SK-N-SH (cell line): Measurements from ENCODE around the gene JADE3. TPM values are rescaled to one million over a fixed set of nuclear protein-coding genes. Genes with fewer than 3 reads are reported as not detected.

Experiments used
- CTCF ChIA-PET: fragments of 300-600, 350-600 bp; formaldehyde crosslinking; extraction: SDS; loops from one replicate; lab custom pipeline; 2021; lab: Yijun Ruan, JAX
- POLR2A ChIA-PET: fragments of 350-600 bp; sonication (Branson Sonifier 250); formaldehyde crosslinking; extraction: SDS; loops from one replicate; lab custom pipeline; 2020; ENCODE audit warnings: antibody characterized with exemption, inconsistent platforms; lab: Yijun Ruan, JAX
- DNase-seq: peaks from one replicate; pipeline ENCODE4 v3.0.0; 2012
- H2AFZ ChIP-seq: fragments of 200-600 bp; sonication (generic); 2 replicates; pipeline ENCODE4 v1.8.1; 2016; ENCODE audit warnings: antibody characterized with exemption, mild to moderate bottlenecking, low read depth
- H3F3A ChIP-seq: fragments of 200-600 bp; sonication (generic); replicated peaks from 2 replicates; pipeline ENCODE3; 2016; ENCODE audit warnings: antibody characterized with exemption, mild to moderate bottlenecking; ENCODE audit not compliant: insufficient read depth
- H3K27ac ChIP-seq, 2 experiments: fragments of 200-500 bp in 1 of 2; fragments of 200-600 bp in 1 of 2; sonication (Bioruptor generic) in 1 of 2; sonication (generic), shearing (Covaris generic) in 1 of 2; 2 replicates each; pipeline versions ENCODE4 v1.5.1 to v1.6.1; 2014 to 2016; ENCODE audit warnings: low read depth in 2 of 2, inconsistent platforms in 1 of 2, low read length in 1 of 2, mild to moderate bottlenecking in 1 of 2, mixed read lengths in 1 of 2
- H3K27me3 ChIP-seq: fragments of 200-600 bp; sonication (generic), shearing (Covaris generic); 2 replicates; pipeline ENCODE4 v1.6.1; 2016; ENCODE audit warnings: mixed run types; ENCODE audit not compliant: insufficient read depth
- H3K36me3 ChIP-seq, 2 experiments: fragments of 200-500 bp in 1 of 2; fragments of 200-600 bp in 1 of 2; sonication (Bioruptor generic) in 1 of 2; sonication (generic) in 1 of 2; replicated peaks in 1 of 2; 2 replicates each; pipeline versions ENCODE3 to v1.5.1; 2014 to 2016; ENCODE audit warnings: low read length in 1 of 2, mild to moderate bottlenecking in 1 of 2; ENCODE audit not compliant: insufficient read depth in 2 of 2, control insufficient read depth in 1 of 2
- H3K4me1 ChIP-seq, 2 experiments: fragments of 200-500 bp in 1 of 2; fragments of 200-600 bp in 1 of 2; sonication (Bioruptor generic) in 1 of 2; sonication (generic), shearing (Covaris generic) in 1 of 2; 2 replicates each; pipeline versions ENCODE4 v1.5.1 to v1.6.1; 2014 to 2016; ENCODE audit warnings: low read depth in 1 of 2, low read length in 1 of 2, mixed run types in 1 of 2; ENCODE audit not compliant: insufficient read depth in 2 of 2, control insufficient read depth in 1 of 2
- H3K4me2 ChIP-seq: fragments of 200-600 bp; sonication (generic), shearing (Covaris generic); 2 replicates; pipeline ENCODE4 v1.6.1; 2017; ENCODE audit warnings: mixed run types
- H3K4me3 ChIP-seq, 2 experiments: fragments of 200-500 bp in 1 of 2; fragments of 200-600 bp in 1 of 2; sonication (Bioruptor generic) in 1 of 2; sonication (generic), shearing (Covaris generic) in 1 of 2; 2 replicates each; pipeline versions ENCODE4 v1.5.1 to v1.8.1; 2014 to 2016; ENCODE audit warnings: low read depth in 2 of 2, inconsistent platforms in 1 of 2, low read length in 1 of 2, mild to moderate bottlenecking in 1 of 2, mixed read lengths in 1 of 2, moderate library complexity in 1 of 2
- H3K79me2 ChIP-seq: fragments of 200-600 bp; sonication (generic); 2 replicates; pipeline ENCODE4 v1.8.1; 2017; ENCODE audit warnings: mild to moderate bottlenecking; ENCODE audit not compliant: insufficient read depth
- H3K9ac ChIP-seq: fragments of 200-600 bp; sonication (generic); 2 replicates; pipeline ENCODE4 v1.6.1; 2017; ENCODE audit warnings: mixed run types
- H3K9me2 ChIP-seq: fragments of 200-600 bp; sonication (generic); 2 replicates; pipeline ENCODE4 v1.6.1; 2017; ENCODE audit warnings: mixed run types
- H3K9me3 ChIP-seq: fragments of 200-600 bp; sonication (generic); 2 replicates; pipeline ENCODE4 v1.6.1; 2017; ENCODE audit warnings: mixed run types, mild to moderate bottlenecking, moderate library complexity
- H4K20me1 ChIP-seq: fragments of 200-600 bp; sonication (generic); 2 replicates; pipeline ENCODE4 v1.6.1; 2017; ENCODE audit warnings: mild to moderate bottlenecking, mixed run types; ENCODE audit not compliant: insufficient read depth
- CHD2 ChIP-seq: fragments of 150-350 bp; IDR thresholded peaks from 2 replicates; pipeline ENCODE4 v1.6.1; 2018; ENCODE audit warnings: low read length; ENCODE audit not compliant: partially characterized antibody
- CTCF ChIP-seq: fragments of 200-600 bp; sonication (generic); IDR thresholded peaks from 2 replicates; pipeline ENCODE4 v1.6.1; 2017; ENCODE audit warnings: antibody characterized with exemption, mild to moderate bottlenecking, moderate library complexity
- EP300 ChIP-seq, 2 experiments: IDR thresholded peaks; 2 replicates each; pipeline versions ENCODE4 v1.4.0 to v1.6.1; 2012; ENCODE audit warnings: borderline replicate concordance in 1 of 2, low read depth in 1 of 2, low read length in 1 of 2
- FOSL2 ChIP-seq: IDR thresholded peaks from 2 replicates; pipeline ENCODE4 v1.4.0; 2012; ENCODE audit warnings: low read depth, mild to moderate bottlenecking, moderate library complexity, borderline replicate concordance
- FOXM1 ChIP-seq: IDR thresholded peaks from 2 replicates; pipeline ENCODE4 v1.4.0; 2012; ENCODE audit warnings: low read depth, mild to moderate bottlenecking
- GABPA ChIP-seq: IDR thresholded peaks from 2 replicates; pipeline ENCODE4 v1.4.0; 2012; ENCODE audit warnings: low read depth, mild to moderate bottlenecking
- IRF3 ChIP-seq: fragments of 150-350 bp; IDR thresholded peaks from 2 replicates; pipeline ENCODE4 v1.6.1; 2016; ENCODE audit warnings: mild to moderate bottlenecking, low read depth, low read length
- JUND ChIP-seq: IDR thresholded peaks from 2 replicates; pipeline ENCODE4 v1.4.0; 2012
- MEF2A ChIP-seq: IDR thresholded peaks from 2 replicates; pipeline ENCODE4 v1.4.0; 2012; ENCODE audit warnings: low read depth, borderline replicate concordance
- NFIC ChIP-seq: IDR thresholded peaks from 2 replicates; pipeline ENCODE4 v1.4.0; 2012; ENCODE audit warnings: borderline replicate concordance
- POLR2AphosphoS5 ChIP-seq: IDR thresholded peaks from 2 replicates; pipeline ENCODE4 v1.6.1; 2012; ENCODE audit warnings: low read depth, low read length
- RAD21 ChIP-seq: IDR thresholded peaks from 2 replicates; pipeline ENCODE4 v1.6.1; 2012; ENCODE audit warnings: mild to moderate bottlenecking, low read length
- RFX5 ChIP-seq: IDR thresholded peaks from 2 replicates; pipeline ENCODE4 v1.6.1; 2012; ENCODE audit warnings: mild to moderate bottlenecking, improper control_type of control experiment, low read length
- RXRA ChIP-seq: IDR thresholded peaks from 2 replicates; pipeline ENCODE4 v1.4.0; 2012; ENCODE audit warnings: low read depth, mild to moderate bottlenecking, borderline replicate concordance
- SIN3A ChIP-seq: IDR thresholded peaks from 2 replicates; pipeline ENCODE4 v1.6.1; 2012; ENCODE audit warnings: low read depth, mild to moderate bottlenecking, low read length, moderate library complexity, borderline replicate concordance
- TAF1 ChIP-seq: IDR thresholded peaks from 2 replicates; pipeline ENCODE4 v1.6.1; 2012; ENCODE audit warnings: low read depth, mild to moderate bottlenecking, low read length, moderate library complexity, borderline replicate concordance
- TCF12 ChIP-seq: IDR thresholded peaks from 2 replicates; pipeline ENCODE4 v1.4.0; 2012
- TEAD4 ChIP-seq: IDR thresholded peaks from 2 replicates; pipeline ENCODE4 v1.4.0; 2012; ENCODE audit warnings: mild to moderate bottlenecking, borderline replicate concordance; ENCODE audit not compliant: insufficient read depth
- USF1 ChIP-seq: IDR thresholded peaks from 2 replicates; pipeline ENCODE4 v1.4.0; 2012; ENCODE audit warnings: low read depth, borderline replicate concordance
- YY1 ChIP-seq: IDR thresholded peaks from 2 replicates; pipeline ENCODE4 v1.4.0; 2012; ENCODE audit warnings: low read depth, mild to moderate bottlenecking
- WGBS: methylation state at CpG from one replicate; pipeline ENCODE4 v1.1.6; 2017; ENCODE audit warnings: low lambda C conversion rate; 5-methylcytosine and 5-hydroxymethylcytosine counted together
- polyA plus RNA-seq, 3 experiments: library from polyadenylated mRNA; depleted of rRNA; stranded (reverse); fragments of >200 nt; gene quantifications; 2 replicates each; pipeline ENCODE4 v1.2.3, GENCODE V29; 2012

The JADE3 gene
- polyA plus RNA-seq, 1 of the 3 experiments (the other 2 are of a cell fraction) = 3.0 TPM

GRCh38 chrX:47091149-47091775 is 179.0 kb downstream of the JADE3 start:
- H3K9me3 ChIP-seq = no peaks in the 10 kb centered on the region
- no peaks in the 10 kb centered on the region for H3F3A ChIP-seq
- H3K27ac ChIP-seq = no peak overlapping the region
- no peaks in the 10 kb centered on the region for H3K4me1 ChIP-seq
- no peak for DNase-seq
- WGBS = 31% methylated on average over 4 of the region's 4 CpGs
- no peaks in the 10 kb centered on the region for H4K20me1 ChIP-seq
- no peaks in the 10 kb centered on the region for H3K36me3 ChIP-seq
- H3K9me2 ChIP-seq = no peaks in the 10 kb centered on the region
- TF ChIP-seq SIN3A (no peak), IRF3 (no peak), GABPA (no peak), TAF1 (no peak), CHD2 (no peak), EP300 (IDR thresholded peaks at IDR 0.05; ENCODE audit: borderline replicate concordance in 1 of 2, low read depth in 1 of 2, low read length in 1 of 2) (no peak), JUND (no peak), TEAD4 (no peak), USF1 (no peak), CTCF (no peak), RAD21 (no peak), RFX5 (no peak), POLR2AphosphoS5 (no peak), FOSL2 (no peak), RXRA (no peak), FOXM1 (no peak), MEF2A (no peak), NFIC (no peak), TCF12 (no peak), YY1 (no peak)
- H3K79me2 ChIP-seq = no peaks in the 10 kb centered on the region
- H3K4me2 ChIP-seq = no peak overlapping the region
- no peak overlapping the region for H3K9ac ChIP-seq
- POLR2A ChIA-PET = no interaction called here
- no peak overlapping the region for H3K4me3 ChIP-seq
- CTCF ChIA-PET = interaction anchor here (0.9 kb wide), 1 partner anchor 66 kb away, joined by 3 read pairs; no protein-coding TSS in a partner anchor
- peaks cover 12% of the 10 kb centered on the region; the same call in 1 of the 2 replicates for H3K27me3 ChIP-seq
- no peak overlapping the region for H2AFZ ChIP-seq
